Gastrocnemius medialis (tissue), 4 donors: ENCODE data around the gene RGS19.

Source experiments
- POLR2A ChIP-seq, 2 donors: fragments of 450-650 bp; IDR thresholded peaks; one replicate each; pipeline ENCODE4 v1.6.1; 2017; ENCODE audit warnings: antibody characterized with exemption in 2 of 2, mild to moderate bottlenecking in 2 of 2, moderate library complexity in 2 of 2
- TF ChIP-seq, protein P1 (sequence below), 5 experiments: fragments of 450-650 bp in 3 of 5; fragments of 200-600 bp in 2 of 5; sonication (generic) in 2 of 5; IDR thresholded peaks in 4 of 5; conservative IDR thresholded peaks in 1 of 5; 1 replicate in 4 of 5; 2 replicates in 1 of 5; pipeline ENCODE4 v1.5.1; 2016 to 2019; ENCODE audit warnings: antibody characterized with exemption in 5 of 5, mild to moderate bottlenecking in 3 of 5, moderate library complexity in 3 of 5

- TF ChIP-seq, protein P1, sequence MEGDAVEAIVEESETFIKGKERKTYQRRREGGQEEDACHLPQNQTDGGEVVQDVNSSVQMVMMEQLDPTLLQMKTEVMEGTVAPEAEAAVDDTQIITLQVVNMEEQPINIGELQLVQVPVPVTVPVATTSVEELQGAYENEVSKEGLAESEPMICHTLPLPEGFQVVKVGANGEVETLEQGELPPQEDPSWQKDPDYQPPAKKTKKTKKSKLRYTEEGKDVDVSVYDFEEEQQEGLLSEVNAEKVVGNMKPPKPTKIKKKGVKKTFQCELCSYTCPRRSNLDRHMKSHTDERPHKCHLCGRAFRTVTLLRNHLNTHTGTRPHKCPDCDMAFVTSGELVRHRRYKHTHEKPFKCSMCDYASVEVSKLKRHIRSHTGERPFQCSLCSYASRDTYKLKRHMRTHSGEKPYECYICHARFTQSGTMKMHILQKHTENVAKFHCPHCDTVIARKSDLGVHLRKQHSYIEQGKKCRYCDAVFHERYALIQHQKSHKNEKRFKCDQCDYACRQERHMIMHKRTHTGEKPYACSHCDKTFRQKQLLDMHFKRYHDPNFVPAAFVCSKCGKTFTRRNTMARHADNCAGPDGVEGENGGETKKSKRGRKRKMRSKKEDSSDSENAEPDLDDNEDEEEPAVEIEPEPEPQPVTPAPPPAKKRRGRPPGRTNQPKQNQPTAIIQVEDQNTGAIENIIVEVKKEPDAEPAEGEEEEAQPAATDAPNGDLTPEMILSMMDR (IDR thresholded peaks at IDR 0.05 in 4 of 5, conservative IDR thresholded peaks at IDR 0.05 in 1 of 5): no peak
- TF ChIP-seq POLR2A (IDR thresholded peaks at IDR 0.05): no peak
These were observed 36.7 kb upstream of the RGS19 start for GRCh38 chr20:64116016-64116415.
